DOHH2 (cell line): ENCODE measurements around the gene SEC22B.
"Not testable (repeated sequence)": the region's sequence is repeated elsewhere in the genome, so short reads cannot be mapped to it uniquely, and the experiment has no call there.

Source experiments
- H3F3A ChIP-seq: fragments of 200-600 bp; sonication (generic), shearing (Covaris generic); 2 replicates; pipeline ENCODE4 v1.6.0; 2016; ENCODE audit warnings: antibody characterized with exemption, mild to moderate bottlenecking; ENCODE audit not compliant: control insufficient read depth, insufficient read depth
- H3K27ac ChIP-seq: fragments of 200-600 bp; sonication (generic); 2 replicates; pipeline ENCODE4 v1.5.1; 2014; ENCODE audit warnings: low read depth, mild to moderate bottlenecking, low read length, moderate library complexity
- H3K27me3 ChIP-seq: fragments of 200-600 bp; sonication (generic); 2 replicates; pipeline ENCODE4 v1.6.1; 2014; ENCODE audit warnings: mild to moderate bottlenecking, low read length, mixed read lengths; ENCODE audit not compliant: control insufficient read depth
- H3K36me3 ChIP-seq: fragments of 200-600 bp; sonication (generic); 2 replicates; pipeline ENCODE4 v1.6.1; 2014; ENCODE audit warnings: mild to moderate bottlenecking, low read length, moderate library complexity, mixed read lengths; ENCODE audit not compliant: control insufficient read depth
- H3K4me1 ChIP-seq: fragments of 200-600 bp; sonication (generic); 2 replicates; pipeline ENCODE4 v1.6.1; 2014; ENCODE audit warnings: mild to moderate bottlenecking, low read length, mixed read lengths; ENCODE audit not compliant: control insufficient read depth
- H3K4me2 ChIP-seq: fragments of 200-600 bp; sonication (generic); 2 replicates; pipeline ENCODE4 v1.6.0; 2014; ENCODE audit warnings: mild to moderate bottlenecking, low read length, moderate library complexity
- H3K4me3 ChIP-seq: fragments of 200-600 bp; sonication (generic); 2 replicates; pipeline ENCODE4 v1.5.1; 2014; ENCODE audit warnings: mild to moderate bottlenecking, low read length, mixed read lengths
- H3K79me2 ChIP-seq: fragments of 200-600 bp; sonication (generic); 2 replicates; pipeline ENCODE4 v1.6.1; 2014; ENCODE audit warnings: mild to moderate bottlenecking, low read length, mixed read lengths; ENCODE audit not compliant: control insufficient read depth
- H3K9me2 ChIP-seq: fragments of 200-600 bp; sonication (generic); replicated peaks from 2 replicates; pipeline ENCODE4 v1.6.1; 2014; ENCODE audit warnings: mild to moderate bottlenecking, low read length, mixed read lengths; ENCODE audit not compliant: control insufficient read depth
- H3K9me3 ChIP-seq: fragments of 200-600 bp; sonication (generic); 2 replicates; pipeline ENCODE4 v1.6.1; 2014; ENCODE audit warnings: antibody characterized with exemption, low read length, mixed read lengths; ENCODE audit not compliant: control insufficient read depth, insufficient read depth
- H4K20me1 ChIP-seq: fragments of 200-600 bp; sonication (generic); 2 replicates; pipeline ENCODE4 v1.6.0; 2014; ENCODE audit warnings: low read depth, mild to moderate bottlenecking, antibody characterized with exemption, low read length, moderate library complexity; ENCODE audit not compliant: control insufficient read depth, insufficient read depth

Gene SEC22B

GRCh38 chr1:120164761-120165160, 11.6 kb downstream of the SEC22B start:
- not testable (repeated sequence) for H3F3A ChIP-seq, H3K27ac ChIP-seq, H3K27me3 ChIP-seq, H3K9me3 ChIP-seq, H3K36me3 ChIP-seq, H3K4me1 ChIP-seq, H3K79me2 ChIP-seq, H3K4me2 ChIP-seq, H3K9me2 ChIP-seq, H3K4me3 ChIP-seq, H4K20me1 ChIP-seq

GRCh38 chr1:120162015-120162414, 14.3 kb downstream of the SEC22B start:
- not testable (repeated sequence) for H3K27me3 ChIP-seq, H3K4me3 ChIP-seq, H4K20me1 ChIP-seq, H3K79me2 ChIP-seq, H3K36me3 ChIP-seq, H3K27ac ChIP-seq, H3K9me3 ChIP-seq, H3K4me1 ChIP-seq, H3K9me2 ChIP-seq, H3K4me2 ChIP-seq, H3F3A ChIP-seq

DNA sequence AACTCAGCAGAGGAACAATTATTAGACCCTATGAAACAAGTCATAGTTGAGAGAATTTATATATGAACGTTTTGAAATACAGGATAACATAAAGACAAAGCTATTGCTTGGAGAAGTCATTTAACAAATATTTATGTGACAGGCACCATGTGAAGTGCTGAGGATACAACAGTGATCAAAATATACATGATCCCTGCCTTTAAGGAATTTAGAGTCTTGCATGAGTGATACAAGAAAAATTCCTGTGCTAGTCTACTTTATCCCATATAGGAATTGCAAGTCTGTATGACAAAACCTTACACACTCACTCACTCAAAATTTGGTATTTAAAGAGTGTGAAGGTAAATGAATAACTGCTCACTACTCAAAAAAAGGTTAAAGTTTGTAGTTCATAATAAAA, 17.8 kb downstream of the SEC22B start:
- H3K27ac ChIP-seq, H3K4me3 ChIP-seq, H3K27me3 ChIP-seq, H3K9me3 ChIP-seq, H3F3A ChIP-seq, H3K4me2 ChIP-seq, H3K36me3 ChIP-seq, H3K4me1 ChIP-seq, H3K79me2 ChIP-seq, H3K9me2 ChIP-seq, H4K20me1 ChIP-seq: not testable (repeated sequence)

GRCh38 chr1:120158086-120158485, 18.2 kb downstream of the SEC22B start:
- H3K27me3 ChIP-seq, H3K36me3 ChIP-seq, H3K4me3 ChIP-seq, H3K9me3 ChIP-seq, H4K20me1 ChIP-seq, H3K4me2 ChIP-seq, H3F3A ChIP-seq, H3K4me1 ChIP-seq, H3K9me2 ChIP-seq, H3K79me2 ChIP-seq, H3K27ac ChIP-seq: not testable (repeated sequence)

- H3F3A ChIP-seq, H3K27me3 ChIP-seq, H3K4me1 ChIP-seq, H3K9me3 ChIP-seq, H3K79me2 ChIP-seq, H3K9me2 ChIP-seq, H3K4me3 ChIP-seq, H3K36me3 ChIP-seq, H3K4me2 ChIP-seq, H3K27ac ChIP-seq, H4K20me1 ChIP-seq: not testable (repeated sequence)
Observed at GRCh38 chr1:120150138-120150822, 26.0 kb downstream of the SEC22B start.

GRCh38 chr1:120149420-120150059, 26.8 kb downstream of the SEC22B start:
- H3K79me2 ChIP-seq, H3K9me3 ChIP-seq, H3K9me2 ChIP-seq: not testable (repeated sequence)

DNA sequence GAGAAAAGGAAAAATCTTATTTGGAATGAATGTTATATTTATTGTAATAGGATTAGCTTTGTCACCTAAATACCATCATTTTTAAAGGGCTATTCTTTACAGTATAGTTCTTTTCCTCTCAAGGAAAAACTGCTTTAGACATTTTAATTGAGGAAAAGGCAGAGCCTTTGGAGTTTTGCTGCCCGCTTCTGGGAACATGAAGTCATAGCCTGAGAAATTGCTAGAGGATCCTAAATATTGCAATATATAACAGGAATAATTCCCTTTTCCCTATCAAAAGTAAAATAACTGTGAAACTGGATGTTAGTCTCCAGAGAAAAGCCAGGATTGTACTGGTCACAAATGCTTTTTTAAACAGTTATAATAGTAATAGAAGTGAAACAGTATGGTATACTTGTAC, 30.5 kb downstream of the SEC22B start:
- not testable (repeated sequence) for H3K27ac ChIP-seq, H3K4me3 ChIP-seq, H3K9me2 ChIP-seq, H3K27me3 ChIP-seq, H3K4me1 ChIP-seq, H3K36me3 ChIP-seq, H3K9me3 ChIP-seq, H3K4me2 ChIP-seq, H3F3A ChIP-seq, H4K20me1 ChIP-seq, H3K79me2 ChIP-seq

More at GRCh38 chr1:120149420-120150059, 26.8 kb downstream of the SEC22B start:
- not testable (repeated sequence) for H3K4me1 ChIP-seq, H3K27me3 ChIP-seq, H3K36me3 ChIP-seq, H3F3A ChIP-seq, H3K4me2 ChIP-seq, H4K20me1 ChIP-seq, H3K4me3 ChIP-seq, H3K27ac ChIP-seq

GRCh38 chr1:120144626-120145025, 31.7 kb downstream of the SEC22B start:
- not testable (repeated sequence) for H3K9me3 ChIP-seq, H3K27me3 ChIP-seq, H3K4me1 ChIP-seq, H3K79me2 ChIP-seq, H3K4me2 ChIP-seq, H4K20me1 ChIP-seq, H3K4me3 ChIP-seq, H3K9me2 ChIP-seq, H3K27ac ChIP-seq, H3F3A ChIP-seq, H3K36me3 ChIP-seq
